HepG2 (cell line): Measurements from ENCODE around the gene SPATA33. TPM values are rescaled to one million over a fixed set of nuclear protein-coding genes. Genes with fewer than 3 reads are reported as not detected.
A peak's percentile ranks its signal among the peaks of the same experiment; 100 is the strongest.
"Not testable (repeated sequence)": the region's sequence is repeated elsewhere in the genome, so short reads cannot be mapped to it uniquely, and the experiment has no call there.

Source experiments
- ATAC-seq: fragments of 200-7000 bp; cut with Tn5 transposase; 3 replicates; pipeline ENCODE4 v1.9.1; 2020; ENCODE audit warnings: mild to moderate bottlenecking, moderate library complexity
- BruUV-seq: library from RNA; stranded (reverse); fragments of 400-500 nt; replicated peaks from 2 replicates; lab custom pipeline; 2021; lab: Mats Ljungman, UMichigan
- CTCF ChIA-PET: fragments of 300-600 bp; formaldehyde crosslinking; extraction: SDS; loops from one replicate; lab custom pipeline; 2021; ENCODE audit warnings: low total read pairs, inconsistent platforms, low intra/inter-chr PET ratio; lab: Yijun Ruan, JAX
- POLR2A ChIA-PET: fragments of 350-600 bp; sonication (Branson Sonifier 250); formaldehyde crosslinking; loops from one replicate; lab custom pipeline; 2020; ENCODE audit warnings: antibody characterized with exemption, inconsistent platforms; lab: Yijun Ruan, JAX
- DNase-seq: peaks from one replicate; pipeline ENCODE4 v3.0.0-alpha.2; 2015; ENCODE audit warnings: low spot score
- FAIRE-seq: peaks from 3 replicates; lab custom pipeline; 2011; peaks lifted over from hg19 to GRCh38; lab: Jason Lieb, UNC
- H2AFZ ChIP-seq: one replicate; pipeline ENCODE4 v1.6.1; 2011; ENCODE audit warnings: low read length, inconsistent platforms
- H3K27ac ChIP-seq: fragments of 300-600 bp; 3 replicates; pipeline ENCODE4 v1.8.0; 2011; ENCODE audit warnings: mixed run types, mild to moderate bottlenecking, mixed read lengths, low read length, inconsistent platforms; ENCODE audit not compliant: insufficient read depth; ENCODE audit errors: extremely low read length
- H3K27me3 ChIP-seq, 2 experiments: fragments of 200-600 bp in 1 of 2; 2 replicates in 1 of 2; 3 replicates in 1 of 2; pipeline versions ENCODE4 v1.6.0 to v1.8.0; 2011; ENCODE audit warnings: low read length in 2 of 2, mild to moderate bottlenecking in 2 of 2, moderate library complexity in 2 of 2, inconsistent platforms in 1 of 2; ENCODE audit not compliant: insufficient read depth in 2 of 2, control insufficient read depth in 1 of 2
- H3K36me3 ChIP-seq, 2 experiments: fragments of 200-600 bp in 1 of 2; replicated peaks in 1 of 2; 2 replicates in 1 of 2; 3 replicates in 1 of 2; pipeline versions ENCODE4 v1.5.1 to v1.8.0; 2011; ENCODE audit warnings: low read length in 2 of 2, inconsistent platforms in 1 of 2; ENCODE audit not compliant: insufficient read depth in 2 of 2, control insufficient read depth in 1 of 2
- H3K4me1 ChIP-seq: 2 replicates; pipeline ENCODE4 v1.5.1; 2012; ENCODE audit warnings: low read length, inconsistent platforms; ENCODE audit not compliant: insufficient read depth
- H3K4me2 ChIP-seq: 2 replicates; pipeline ENCODE4 v1.6.0; 2011; ENCODE audit warnings: low read depth, low read length, inconsistent platforms
- H3K4me3 ChIP-seq, 3 experiments: fragments of 200-600 bp in 1 of 3; sonication (generic), shearing (Covaris generic) in 1 of 3; replicated peaks in 1 of 3; 2 replicates each; pipeline ENCODE4 v1.5.1; 2011 to 2016; ENCODE audit warnings: low read length in 3 of 3, inconsistent platforms in 2 of 3, low read depth in 2 of 3, mild to moderate bottlenecking in 2 of 3, control low read depth in 1 of 3, mixed read lengths in 1 of 3; ENCODE audit not compliant: insufficient read depth in 1 of 3
- H3K79me2 ChIP-seq: one replicate; pipeline ENCODE4 v1.6.1; 2011; ENCODE audit warnings: low read length, inconsistent platforms; ENCODE audit not compliant: insufficient read depth
- H3K9ac ChIP-seq: 2 replicates; pipeline ENCODE4 v1.6.0; 2011; ENCODE audit warnings: mild to moderate bottlenecking, low read depth, low read length, inconsistent platforms; ENCODE audit not compliant: insufficient read depth
- H3K9me3 ChIP-seq: 2 replicates; pipeline ENCODE4 v1.5.1; 2012; ENCODE audit warnings: mild to moderate bottlenecking, low read length
- H4K20me1 ChIP-seq: 2 replicates; pipeline ENCODE4 v1.6.0; 2011; ENCODE audit warnings: inconsistent platforms, mild to moderate bottlenecking, low read length, moderate library complexity; ENCODE audit not compliant: insufficient read depth
- HNRNPK ChIP-seq: fragments of 200-400 bp; formaldehyde crosslinking; IDR thresholded peaks from 2 replicates; pipeline ENCODE4 v1.6.1; 2018; ENCODE audit warnings: low read length, low read depth, moderate library complexity, mild to moderate bottlenecking; ENCODE audit not compliant: poor library complexity, severe bottlenecking
- PCBP1 ChIP-seq: fragments of 200-400 bp; formaldehyde crosslinking; IDR thresholded peaks from 2 replicates; pipeline ENCODE4 v1.6.1; 2017; ENCODE audit warnings: mild to moderate bottlenecking, low read depth, low read length, borderline replicate concordance
- PCBP2 ChIP-seq: fragments of 200-400 bp; formaldehyde crosslinking; optimal IDR thresholded peaks from 2 replicates; pipeline ENCODE3; 2018; ENCODE audit warnings: low read length, low read depth; ENCODE audit not compliant: poor library complexity, severe bottlenecking
- ZNF512 ChIP-seq: sonication (generic); formaldehyde crosslinking; IDR thresholded peaks from 2 replicates; pipeline ENCODE4 v1.4.0; 2020; ENCODE audit warnings: mild to moderate bottlenecking, missing genetic modification reagents
- WGBS: methylation state at CpG from one replicate; pipeline ENCODE4 v1.1.6; 2017; ENCODE audit warnings: low lambda C conversion rate; 5-methylcytosine and 5-hydroxymethylcytosine counted together
- in situ Hi-C: cut with HindIII; loops from 2 replicates; pipeline ENCODE4 v1.10.0; 2017; ENCODE audit warnings: low pct_unique_long_range_greater_than_20kb; ENCODE audit not compliant: extremely low pct_ligation_motif_present
- intact Hi-C: fragments of 100-400 bp; cut with micrococcal nuclease; formaldehyde crosslinking; loops from one replicate; pipeline ENCODE4 v1.10.0; 2022; ENCODE audit not compliant: unreplicated experiment
- polyA plus RNA-seq, 8 experiments: library from polyadenylated mRNA; depleted of rRNA in 3 of 8; stranded (reverse) in 7 of 8; unstranded in 1 of 8; fragments of >200 nt; fragmentation: Illumina TruSeq in 4 of 8; extraction: Trizol in 4 of 8; gene quantifications; 2 replicates each; pipeline versions ENCODE4 v1.2.1 to v1.2.3, GENCODE V29; 2011 to 2016; ENCODE audit warnings: low read depth in 4 of 8, missing spikeins in 1 of 8, mixed read lengths in 1 of 8; ENCODE audit not compliant: insufficient read depth in 1 of 8
- total RNA-seq, 5 experiments: library from RNA; depleted of rRNA; stranded (reverse); fragments of >200 nt; fragmentation: Illumina TruSeq; extraction: Trizol; gene quantifications; 2 replicates each; pipeline ENCODE4 v1.2.3, GENCODE V29; 2016; ENCODE audit warnings: low read depth in 1 of 5

Gene SPATA33
- total and polyA plus RNA-seq, 2 of the 13 experiments (the other 11 are each of a cell fraction or from before 2014, with no cell fraction given), result 5.7 to 11.0 TPM

GRCh38 chr16:89634463-89635385, 22.9 kb upstream of the SPATA33 start:
- H3K9ac ChIP-seq, DNase-seq, H3K4me3 ChIP-seq, H2AFZ ChIP-seq, ATAC-seq, H3K36me3 ChIP-seq, in situ Hi-C loops, CTCF ChIA-PET, H4K20me1 ChIP-seq, H3K27ac ChIP-seq, BruUV-seq, H3K27me3 ChIP-seq, FAIRE-seq, intact Hi-C loops, H3K9me3 ChIP-seq, H3K4me2 ChIP-seq, H3K79me2 ChIP-seq, POLR2A ChIA-PET: not testable (repeated sequence)
- 59% methylated on average over 2 of the region's 2 CpGs for WGBS
- H3K4me1 ChIP-seq, result peaks cover 38% of the 10 kb centered on the region
- TF ChIP-seq HNRNPK (peak; percentile 100), PCBP1 (peak; percentile 97; the same call in 1 of the 2 replicates), ZNF512 (CRISPR knock-in tag) (peak; percentile 95), PCBP2 (peak; percentile 92)
